COLO829 (cell line): ENCODE measurements around the gene CX3CL1.
"Not testable (repeated sequence)": the region's sequence is repeated elsewhere in the genome, so short reads cannot be mapped to it uniquely, and the experiment has no call there.

Source experiments
- DNase-seq: peaks from one replicate; pipeline ENCODE4 v3.0.0; 2012; ENCODE audit warnings: low spot score

Gene CX3CL1

GRCh38 chr16:57372372-57373116 is at the start of gene CX3CL1:
Gene CX3CL1, plus strand, starts transcription at chr16:57372490. Its CDS starts 79 bp downstream, at chr16:57372569.
- peak; percentile 83 for DNase-seq

- no peak for DNase-seq
These were observed 47.5 kb upstream of the CX3CL1 start for GRCh38 chr16:57324749-57325148.

- DNase-seq = no peak
These were observed 46.8 kb upstream of the CX3CL1 start for GRCh38 chr16:57325458-57325857.

GRCh38 chr16:57329718-57330327 is 42.5 kb upstream of the CX3CL1 start:
- DNase-seq = no peak

GRCh38 chr16:57331355-57331754 is 40.9 kb upstream of the CX3CL1 start:
- no peak for DNase-seq

- DNase-seq = no peak
These were observed 38.9 kb upstream of the CX3CL1 start for GRCh38 chr16:57333402-57333801.

GRCh38 chr16:57335366-57335765 is 36.9 kb upstream of the CX3CL1 start:
- no peak for DNase-seq

GRCh38 chr16:57341062-57341440 is 31.2 kb upstream of the CX3CL1 start:
- no peak for DNase-seq

GRCh38 chr16:57341441-57342303 is 30.6 kb upstream of the CX3CL1 start:
- peak; percentile 6 for DNase-seq

- DNase-seq = not testable (repeated sequence)
These were observed 29.7 kb upstream of the CX3CL1 start for GRCh38 chr16:57342606-57343005.

- DNase-seq = no peak
These were observed 29.1 kb upstream of the CX3CL1 start for GRCh38 chr16:57343221-57343620.

- DNase-seq = not testable (repeated sequence)
These were observed 28.2 kb upstream of the CX3CL1 start for GRCh38 chr16:57344094-57344493.

- no peak for DNase-seq
These were observed 27.3 kb upstream of the CX3CL1 start for GRCh38 chr16:57345021-57345420.

- no peak for DNase-seq
These were observed 26.6 kb upstream of the CX3CL1 start for GRCh38 chr16:57345666-57346204.

GRCh38 chr16:57347858-57348257 is 24.4 kb upstream of the CX3CL1 start:
- DNase-seq = no peak

- no peak for DNase-seq
These were observed 24.0 kb upstream of the CX3CL1 start for GRCh38 chr16:57348327-57348726.

GRCh38 chr16:57349212-57350031 is 22.9 kb upstream of the CX3CL1 start:
- DNase-seq = no peak

GRCh38 chr16:57352636-57353047 is 19.6 kb upstream of the CX3CL1 start:
- no peak for DNase-seq

- DNase-seq = no peak
These were observed 18.0 kb upstream of the CX3CL1 start for GRCh38 chr16:57354311-57354710.

GRCh38 chr16:57355898-57356414 is 16.3 kb upstream of the CX3CL1 start:
- no peak for DNase-seq

- DNase-seq = no peak
These were observed 15.7 kb upstream of the CX3CL1 start for GRCh38 chr16:57356547-57356946.
